Measurements from ENCODE around the gene RYR2.

The RYR2 gene

GRCh38 chr1:237098541-237098940 is 56.6 kb downstream of the RYR2 start:
- Histone ChIP-seq H4K20me1 (no peaks in the 10 kb centered on the region), H3K27me3 (no peaks in the 10 kb centered on the region), H3K4me1 (peaks cover 0 to 9% (median 4%) of the 10 kb centered on the region in 10 experiments; a peak in 9 of 20 replicates), H3K9me3 (replicated peaks in 1 of 11) (no peaks in the 10 kb centered on the region), H3K9ac (no peak overlapping the region), H3K4me2 (no peak overlapping the region), H3K27ac (no peak overlapping the region), H3K36me3 (no peaks in the 10 kb centered on the region), H3K4me3 (no peak overlapping the region)
- no peak for TF ChIP-seq Cebpa-rat (IDR thresholded peaks at IDR 0.05)

GRCh38 chr1:237103021-237103420 is 61.0 kb downstream of the RYR2 start:
- Histone ChIP-seq H3K4me1 (peaks cover 0 to 6% (median 0%) of the 10 kb centered on the region in 10 experiments; a peak in 2 of 20 replicates), H3K27ac (no peak overlapping the region)
- no peak for TF ChIP-seq Cebpa-rat (IDR thresholded peaks at IDR 0.05)

DNA sequence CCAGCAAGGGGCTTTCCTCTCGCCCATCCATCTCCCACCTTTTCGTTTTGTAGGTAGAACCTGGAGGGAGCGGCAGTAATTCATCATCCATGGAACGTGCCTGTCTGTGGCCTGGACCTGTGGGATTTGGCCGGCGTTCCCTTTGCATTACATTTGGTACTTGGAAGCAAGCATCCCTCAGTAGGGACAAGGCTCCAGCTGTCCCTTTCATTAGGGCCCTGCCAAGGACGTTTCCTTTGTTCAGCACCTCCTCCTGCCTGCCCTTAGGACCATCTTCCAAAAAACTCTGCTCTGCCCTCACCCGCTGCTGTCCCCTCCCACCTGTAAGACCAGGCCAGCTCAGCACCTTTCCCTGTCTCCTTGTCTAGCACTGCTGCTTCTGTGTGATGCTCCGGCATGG is 62.1 kb downstream of the RYR2 start:
- Histone ChIP-seq H3K36me3 (no peaks in the 10 kb centered on the region), H4K20me1 (no peaks in the 10 kb centered on the region), H3K9me3 (replicated peaks in 1 of 11) (no peaks in the 10 kb centered on the region), H3K4me3 (no peak overlapping the region), H3K9ac (no peak overlapping the region), H3K27me3 (no peaks in the 10 kb centered on the region), H3K27ac (no peak overlapping the region), H3K4me1 (peaks cover 0 to 6% (median 0%) of the 10 kb centered on the region in 10 experiments; a peak in 2 of 20 replicates), H3K4me2 (no peak overlapping the region)
- no peak for TF ChIP-seq Cebpa-rat (IDR thresholded peaks at IDR 0.05)

More at GRCh38 chr1:237103021-237103420, 61.0 kb downstream of the RYR2 start:
- no peaks in the 10 kb centered on the region for H3K9me3 ChIP-seq (replicated peaks in 1 of 11)
- no peaks in the 10 kb centered on the region for H3K36me3 ChIP-seq
- no peaks in the 10 kb centered on the region for H4K20me1 ChIP-seq
- no peak overlapping the region for H3K4me3 ChIP-seq
- H3K27me3 ChIP-seq: no peaks in the 10 kb centered on the region
- H3K4me2 ChIP-seq: no peak overlapping the region
- H3K9ac ChIP-seq: no peak overlapping the region

- no peaks in the 10 kb centered on the region for H4K20me1 ChIP-seq
- no peaks in the 10 kb centered on the region for H3K27me3 ChIP-seq
- no peak overlapping the region for H3K4me3 ChIP-seq
- no peak overlapping the region for H3K4me2 ChIP-seq
- H3K4me1 ChIP-seq: no peaks in the 10 kb centered on the region
- H3K36me3 ChIP-seq: no peaks in the 10 kb centered on the region
- no peak for TF ChIP-seq Cebpa-rat (IDR thresholded peaks at IDR 0.05)
- no peak overlapping the region for H3K27ac ChIP-seq
- H3K9ac ChIP-seq: no peak overlapping the region
- H3K9me3 ChIP-seq (replicated peaks in 1 of 11): no peaks in the 10 kb centered on the region
Observed at GRCh38 chr1:237105826-237106225, 63.8 kb downstream of the RYR2 start.

DNA sequence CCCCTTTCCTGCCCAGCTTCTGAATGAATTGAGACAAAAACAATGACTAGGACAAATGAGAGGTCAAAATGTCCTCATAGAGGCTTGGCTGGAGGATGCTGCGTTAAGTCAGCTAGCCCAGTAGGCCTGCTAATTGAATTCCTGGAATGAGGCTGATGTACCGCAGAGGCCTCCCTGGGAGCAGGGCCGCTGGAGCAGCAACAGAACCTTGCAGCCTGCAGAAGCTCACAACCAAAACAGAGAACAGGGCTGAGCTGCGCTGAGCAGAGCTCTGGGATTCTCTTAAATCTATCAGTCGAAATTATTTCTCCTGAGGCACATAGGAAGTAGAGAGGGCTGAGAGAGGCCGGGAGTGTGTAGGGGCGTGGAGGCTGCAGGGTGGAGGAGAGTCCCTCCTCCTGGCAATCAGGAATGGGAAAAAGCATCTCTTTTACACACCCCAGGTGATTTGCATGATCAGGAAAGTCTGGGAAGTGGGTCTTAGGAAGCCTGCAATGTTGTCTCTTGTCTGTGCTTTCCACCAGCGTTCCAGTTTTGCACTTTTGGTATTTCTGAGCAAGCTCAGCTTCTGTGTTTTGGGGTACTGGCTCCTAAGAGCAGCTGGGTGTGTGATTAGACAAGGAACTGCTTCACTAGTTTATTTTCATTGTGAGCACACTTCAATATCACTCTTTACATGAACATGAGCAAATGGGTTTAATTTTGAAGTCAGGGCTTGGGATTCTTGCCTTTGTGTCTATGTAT is 66.5 kb downstream of the RYR2 start:
- H3K36me3 ChIP-seq: no peaks in the 10 kb centered on the region
- no peaks in the 10 kb centered on the region for H3K4me1 ChIP-seq
- H3K27ac ChIP-seq: no peak overlapping the region
- no peaks in the 10 kb centered on the region for H3K9me3 ChIP-seq (replicated peaks in 1 of 11)
- no peak overlapping the region for H3K9ac ChIP-seq
- no peaks in the 10 kb centered on the region for H3K27me3 ChIP-seq
- no peak overlapping the region for H3K4me2 ChIP-seq
- no peak overlapping the region for H3K4me3 ChIP-seq
- H4K20me1 ChIP-seq: no peaks in the 10 kb centered on the region
- no peak for TF ChIP-seq Cebpa-rat (IDR thresholded peaks at IDR 0.05)

- Histone ChIP-seq H3K4me3 (no peak overlapping the region), H3K27ac (no peak overlapping the region), H3K36me3 (no peaks in the 10 kb centered on the region), H3K4me1 (no peaks in the 10 kb centered on the region), H3K4me2 (no peak overlapping the region), H3K9ac (no peak overlapping the region), H4K20me1 (no peaks in the 10 kb centered on the region), H3K27me3 (no peaks in the 10 kb centered on the region), H3K9me3 (replicated peaks in 1 of 11) (no peaks in the 10 kb centered on the region)
- no peak for TF ChIP-seq Cebpa-rat (IDR thresholded peaks at IDR 0.05)
Observed at GRCh38 chr1:237111807-237112206, 69.8 kb downstream of the RYR2 start.

DNA sequence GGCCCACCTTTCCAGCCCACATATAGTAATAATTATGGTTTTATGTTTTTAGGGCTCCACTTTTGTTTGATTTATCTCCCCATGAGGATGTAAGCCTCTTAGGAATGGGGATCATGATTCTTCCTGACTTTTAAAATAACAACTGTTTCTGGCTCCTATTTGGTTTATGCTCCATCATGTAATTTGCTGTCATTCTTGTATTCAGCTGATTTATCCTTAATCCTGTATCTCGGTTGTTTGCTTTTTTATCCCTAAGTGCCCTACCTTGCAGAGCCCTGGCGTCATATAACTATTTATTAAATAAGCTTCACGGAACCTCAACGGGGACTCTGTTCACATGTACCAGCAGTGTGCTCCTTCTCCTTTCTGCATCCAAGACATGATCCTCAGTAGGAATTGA is 70.7 kb downstream of the RYR2 start:
- no peaks in the 10 kb centered on the region for H3K4me1 ChIP-seq
- no peaks in the 10 kb centered on the region for H3K27me3 ChIP-seq
- H3K9me3 ChIP-seq (replicated peaks in 1 of 11): no peaks in the 10 kb centered on the region
- H3K9ac ChIP-seq: no peak overlapping the region
- no peaks in the 10 kb centered on the region for H4K20me1 ChIP-seq
- TF ChIP-seq Cebpa-rat (IDR thresholded peaks at IDR 0.05): no peak
- no peak overlapping the region for H3K4me2 ChIP-seq
- H3K4me3 ChIP-seq: no peak overlapping the region
- no peaks in the 10 kb centered on the region for H3K36me3 ChIP-seq
- no peak overlapping the region for H3K27ac ChIP-seq

DNA sequence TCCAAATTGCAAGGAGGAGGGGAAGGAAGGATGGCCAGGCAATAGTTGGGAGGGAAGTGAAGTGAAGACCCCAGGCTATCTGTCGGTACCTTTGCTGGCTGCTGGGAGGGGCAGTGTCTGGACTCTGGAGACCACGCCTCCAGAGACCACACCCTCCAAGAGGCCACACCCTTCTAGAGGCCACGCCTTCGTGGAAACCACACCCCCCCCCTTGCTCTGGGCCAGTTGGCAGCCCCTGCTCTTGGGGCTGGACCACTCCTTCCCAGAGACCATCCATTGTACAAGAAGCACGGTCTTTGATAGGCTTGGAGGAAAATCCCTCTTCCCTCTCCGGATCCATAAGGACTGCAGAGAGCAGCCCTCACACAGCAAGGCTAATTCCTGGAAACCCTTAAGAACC is 73.1 kb downstream of the RYR2 start:
- H4K20me1 ChIP-seq: no peaks in the 10 kb centered on the region
- H3K27ac ChIP-seq: no peak overlapping the region
- TF ChIP-seq Cebpa-rat (IDR thresholded peaks at IDR 0.05): no peak
- H3K9me3 ChIP-seq (replicated peaks in 1 of 11): no peaks in the 10 kb centered on the region
- H3K9ac ChIP-seq: no peak overlapping the region
- H3K4me1 ChIP-seq: no peaks in the 10 kb centered on the region
- no peaks in the 10 kb centered on the region for H3K27me3 ChIP-seq
- H3K36me3 ChIP-seq: no peaks in the 10 kb centered on the region
- no peak overlapping the region for H3K4me2 ChIP-seq
- no peak overlapping the region for H3K4me3 ChIP-seq

DNA sequence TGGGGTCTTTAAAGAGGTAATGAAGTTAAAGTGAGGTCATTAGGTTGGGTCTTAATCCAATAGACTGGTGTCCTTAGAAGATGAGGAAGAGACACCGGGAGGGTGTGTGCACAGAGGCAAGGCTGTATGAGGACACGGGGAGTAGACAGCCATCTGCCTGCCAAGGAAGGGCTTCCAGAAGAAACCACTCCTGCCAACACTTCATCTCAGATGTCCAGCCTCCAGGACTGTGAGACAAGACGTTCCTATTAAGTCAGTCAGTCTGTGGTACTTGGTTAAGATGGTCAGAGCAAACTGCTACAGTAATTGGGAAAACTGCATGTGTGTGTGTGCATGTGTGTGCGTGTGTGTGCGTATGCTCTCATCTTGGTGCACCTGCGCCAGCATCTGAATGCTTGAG is 77.1 kb downstream of the RYR2 start:
- no peak overlapping the region for H3K4me3 ChIP-seq
- TF ChIP-seq Cebpa-rat (IDR thresholded peaks at IDR 0.05): no peak

GRCh38 chr1:237120683-237121082 is 78.7 kb downstream of the RYR2 start:
- no peak for TF ChIP-seq Cebpa-rat (IDR thresholded peaks at IDR 0.05)
- no peak overlapping the region for H3K27ac ChIP-seq
- no peaks in the 10 kb centered on the region for H3K36me3 ChIP-seq
- no peak overlapping the region for H3K4me2 ChIP-seq
- H4K20me1 ChIP-seq: no peaks in the 10 kb centered on the region
- no peak overlapping the region for H3K9ac ChIP-seq
- H3K27me3 ChIP-seq: no peaks in the 10 kb centered on the region
- H3K4me1 ChIP-seq: no peaks in the 10 kb centered on the region
- H3K4me3 ChIP-seq: no peak overlapping the region
- peaks cover 0 to 2% (median 0%) of the 10 kb centered on the region in 11 experiments; a peak in 1 of 22 replicates for H3K9me3 ChIP-seq (replicated peaks in 1 of 11)

More for the DNA sequence above, 77.1 kb downstream of the RYR2 start:
- no peaks in the 10 kb centered on the region for H3K27me3 ChIP-seq
- H3K9me3 ChIP-seq (replicated peaks in 1 of 11): no peaks in the 10 kb centered on the region
- no peak overlapping the region for H3K27ac ChIP-seq
- H4K20me1 ChIP-seq: no peaks in the 10 kb centered on the region
- no peaks in the 10 kb centered on the region for H3K4me1 ChIP-seq
- H3K4me2 ChIP-seq: no peak overlapping the region
- no peaks in the 10 kb centered on the region for H3K36me3 ChIP-seq
- H3K9ac ChIP-seq: no peak overlapping the region

Data from BLaER1 treated with 17β-estradiol and CSF1 and Interleukin-3, amounts not matched to agents 10 nM and 100 nM (cell line).